CD4-positive, alpha-beta T cell treated with Interleukin-6 for 4 hours (primary cell): ENCODE data around the gene BANF1.

ENCODE experiments used
- DNase-seq: peaks from one replicate; pipeline ENCODE4 v3.0.0-alpha.2; 2020; ENCODE audit warnings: mixed read lengths

The BANF1 gene

GRCh38 chr11:66042227-66042995 lies 40.1 kb downstream of the BANF1 start:
- no peak for DNase-seq

- DNase-seq, result no peak
Measured at GRCh38 chr11:66042996-66043906, 40.9 kb downstream of the BANF1 start.

- peak; percentile 10 for DNase-seq
Measured at GRCh38 chr11:66044757-66045156, 42.5 kb downstream of the BANF1 start.

- DNase-seq, result peak; percentile 87
Measured at GRCh38 chr11:66045177-66045639, 42.9 kb downstream of the BANF1 start.

GRCh38 chr11:66046901-66047300 lies 44.6 kb downstream of the BANF1 start:
- DNase-seq, result no peak

- DNase-seq, result no peak
Measured at GRCh38 chr11:66047541-66048365, 45.5 kb downstream of the BANF1 start.

- DNase-seq, result peak; percentile 31
Measured at GRCh38 chr11:66048547-66049323, 46.4 kb downstream of the BANF1 start, which contains the start of gene GAL3ST3. Gene GAL3ST3, minus strand, starts transcription at chr11:66049161. Its CDS starts 3,746 bp downstream, at chr11:66045415.

- no peak for DNase-seq
Measured at GRCh38 chr11:66050581-66051231, 48.4 kb downstream of the BANF1 start.

GRCh38 chr11:66051371-66051765 lies 49.1 kb downstream of the BANF1 start:
- no peak for DNase-seq

- DNase-seq, result peak; percentile 97
Measured at GRCh38 chr11:66051766-66052663, 49.7 kb downstream of the BANF1 start, which contains the start of gene SF3B2. Gene SF3B2, plus strand, starts transcription at chr11:66052364. Its CDS starts 21 bp downstream, at chr11:66052385.

- DNase-seq, result no peak
Measured at GRCh38 chr11:66052664-66052982, 50.3 kb downstream of the BANF1 start.
